BLaER1 treated with 17β-estradiol and CSF1 and Interleukin-3, amounts not matched to agents 10 nM and 100 nM (cell line): ENCODE data around the gene IQSEC2.
A peak's percentile ranks its signal among the peaks of the same experiment; 100 is the strongest.

ENCODE experiments used
- H3K27ac ChIP-seq, 11 experiments: shearing (Covaris generic); formaldehyde crosslinking; 2 replicates each; pipeline ENCODE4 v1.8.1; 2022
- H3K27me3 ChIP-seq, 11 experiments: shearing (Covaris generic); formaldehyde crosslinking; 2 replicates each; pipeline ENCODE4 v1.8.1; 2022
- H3K36me3 ChIP-seq, 11 experiments: shearing (Covaris generic); formaldehyde crosslinking; 2 replicates each; pipeline ENCODE4 v1.8.1; 2022
- H3K4me1 ChIP-seq, 10 experiments: shearing (Covaris generic); formaldehyde crosslinking; 2 replicates each; pipeline ENCODE4 v1.8.1; 2022
- H3K4me2 ChIP-seq, 11 experiments: shearing (Covaris generic); formaldehyde crosslinking; 2 replicates each; pipeline ENCODE4 v1.8.1; 2022
- H3K4me3 ChIP-seq, 10 experiments: shearing (Covaris generic); formaldehyde crosslinking; 2 replicates each; pipeline ENCODE4 v1.8.1; 2022
- H3K9ac ChIP-seq, 11 experiments: shearing (Covaris generic); formaldehyde crosslinking; 2 replicates each; pipeline ENCODE4 v1.8.1; 2022
- H3K9me3 ChIP-seq, 11 experiments: shearing (Covaris generic); formaldehyde crosslinking; replicated peaks in 1 of 11; 2 replicates each; pipeline ENCODE4 v1.8.1; 2022
- H4K20me1 ChIP-seq, 11 experiments: shearing (Covaris generic); formaldehyde crosslinking; 2 replicates each; pipeline ENCODE4 v1.8.1; 2022
- Cebpa-rat ChIP-seq, 11 experiments: shearing (Covaris generic); IDR thresholded peaks; 2 replicates each; pipeline ENCODE4 v1.8.1; 2022

The IQSEC2 gene

DNA sequence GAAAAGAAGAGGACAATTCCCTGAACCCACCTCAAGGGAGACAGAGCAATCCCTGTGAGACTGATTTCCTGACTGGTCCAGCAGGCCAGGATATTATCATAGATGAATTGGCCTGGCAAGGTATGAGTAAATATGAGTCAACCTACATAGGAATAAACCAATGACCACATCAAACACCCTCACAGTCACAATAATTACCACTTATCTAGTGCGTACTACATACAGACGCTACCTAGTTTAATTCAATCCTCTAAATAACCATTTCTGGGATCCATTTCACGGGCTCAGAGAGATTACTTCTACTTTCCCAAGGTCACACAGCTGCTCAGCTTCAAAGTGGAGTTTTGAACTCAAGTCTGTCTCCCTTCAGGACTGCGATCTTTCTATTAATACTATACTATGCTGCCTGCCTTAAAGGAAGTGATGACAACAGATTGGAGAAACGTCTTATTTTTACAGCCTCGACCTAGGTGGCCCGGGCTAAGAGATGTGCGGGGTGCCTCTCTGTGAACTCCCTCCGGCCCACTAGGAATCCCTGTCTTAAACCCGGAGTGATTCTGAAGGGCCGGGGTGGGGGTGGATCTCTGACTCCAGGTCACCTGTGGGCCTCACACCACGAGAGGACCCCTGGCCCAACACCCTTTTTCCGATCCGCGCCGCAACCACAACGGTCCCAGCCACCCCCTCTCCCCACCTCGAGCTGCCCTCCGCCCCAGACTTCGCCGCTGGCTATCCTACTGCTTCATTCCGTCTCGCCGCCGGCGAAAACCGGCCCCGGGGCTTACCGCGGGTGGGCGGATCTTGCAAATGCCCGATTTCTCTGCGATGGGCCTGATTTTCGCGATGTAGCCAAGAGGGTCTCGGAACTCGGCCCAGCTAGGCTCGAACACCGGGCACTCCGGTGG, 57.2 kb downstream of the IQSEC2 start:
- Histone ChIP-seq H3K4me3 (peak overlapping the region; percentile 81 to 98 (median 95)), H3K9me3 (no peaks in the 10 kb centered on the region), H3K27me3 (0 out of 22 replicates have a peak, but pooled peaks cover 0 to 3% (median 0%) of the 10 kb centered on the region in 11 experiments), H3K4me2 (peak overlapping the region; percentile 96 to 100 (median 99)), H3K36me3 (peaks cover 25 to 44% (median 39%) of the 10 kb centered on the region in 11 experiments), H3K4me1 (peaks cover 41 to 52% (median 47%) of the 10 kb centered on the region in 10 experiments), H3K9ac (peak overlapping the region; percentile 93 to 100 (median 98)), H4K20me1 (peaks cover 46 to 56% (median 52%) of the 10 kb centered on the region in 11 experiments), H3K27ac (peak overlapping the region; percentile 92 to 100 (median 98))
- no peak for TF ChIP-seq Cebpa-rat (IDR thresholded peaks at IDR 0.05)

GRCh38 chrX:53223068-53223693, 58.2 kb downstream of the IQSEC2 start:
- Histone ChIP-seq H3K9ac (peak overlapping the region; percentile 93 to 100 (median 98)), H3K4me3 (peak overlapping the region; percentile 81 to 98 (median 95)), H3K27me3 (no peaks in the 10 kb centered on the region), H4K20me1 (peaks cover 56 to 66% (median 63%) of the 10 kb centered on the region in 11 experiments), H3K27ac (peak overlapping the region in 9 of 11 experiments; percentile 92 to 100 (median 97); a peak in 9 of 22 replicates), H3K9me3 (no peaks in the 10 kb centered on the region), H3K36me3 (peaks cover 36 to 54% (median 49%) of the 10 kb centered on the region in 11 experiments), H3K4me2 (peak overlapping the region; percentile 96 to 100 (median 99)), H3K4me1 (peaks cover 41 to 57% (median 49%) of the 10 kb centered on the region in 10 experiments)
- no peak for TF ChIP-seq Cebpa-rat (IDR thresholded peaks at IDR 0.05)
